K562 (cell line): ENCODE data around the gene PTAFR. TPM values are rescaled to one million over a fixed set of nuclear protein-coding genes. Genes with fewer than 3 reads are reported as not detected.

Source experiments
- ADNP ChIP-seq: fragments of 200-800 bp; sonication (Bioruptor generic); IDR thresholded peaks from 2 replicates; pipeline ENCODE4 v1.6.1; 2016; ENCODE audit warnings: missing genetic modification characterization, missing compliant biosample characterization
- AFF1 ChIP-seq, 2 experiments: fragments of 450-650 bp; IDR thresholded peaks; 2 replicates each; pipeline ENCODE4 v1.6.1; 2018; ENCODE audit warnings: mild to moderate bottlenecking in 2 of 2, low read depth in 1 of 2; ENCODE audit not compliant: partially characterized antibody in 2 of 2
- ASH1L ChIP-seq: fragments of 450-650 bp; IDR thresholded peaks from 2 replicates; pipeline ENCODE4 v1.6.1; 2018; ENCODE audit warnings: borderline replicate concordance, mild to moderate bottlenecking, low read depth; ENCODE audit not compliant: partially characterized antibody
- C11orf30 ChIP-seq: fragments of 450-650 bp; IDR thresholded peaks from 2 replicates; pipeline ENCODE4 v1.6.1; 2016; ENCODE audit warnings: low read depth, mild to moderate bottlenecking
- CBX5 ChIP-seq: IDR thresholded peaks from 2 replicates; pipeline ENCODE4 v1.6.1; 2014; ENCODE audit warnings: low read depth, borderline replicate concordance
- ETV5 ChIP-seq: sonication (generic); formaldehyde crosslinking; IDR thresholded peaks from 2 replicates; pipeline ENCODE4 v1.4.0; 2020; ENCODE audit warnings: low read depth, mild to moderate bottlenecking, missing genetic modification reagents
- EZH2 ChIP-seq: IDR thresholded peaks from 2 replicates; pipeline ENCODE4 v1.6.1; 2012; ENCODE audit warnings: low read depth, mild to moderate bottlenecking, inconsistent platforms, low read length, borderline replicate concordance
- FUS ChIP-seq: fragments of 200-400 bp; formaldehyde crosslinking; optimal IDR thresholded peaks from 2 replicates; pipeline ENCODE3; 2017; ENCODE audit warnings: low read depth, low read length
- HES1 ChIP-seq: fragments of 450-650 bp; IDR thresholded peaks from 2 replicates; pipeline ENCODE4 v1.6.1; 2016; ENCODE audit warnings: low read depth, mild to moderate bottlenecking, moderate library complexity
- PKNOX1 ChIP-seq: fragments of 450-650 bp; IDR thresholded peaks from 2 replicates; pipeline ENCODE4 v1.6.1; 2016
- PTRF ChIP-seq: fragments of 450-650 bp; IDR thresholded peaks from 2 replicates; pipeline ENCODE4 v1.6.1; 2016; ENCODE audit warnings: mild to moderate bottlenecking, missing genetic modification characterization, missing compliant biosample characterization
- RBFOX2 ChIP-seq: fragments of 200-400 bp; formaldehyde crosslinking; IDR thresholded peaks from 2 replicates; pipeline ENCODE4 v1.6.1; 2017; ENCODE audit warnings: low read depth, mild to moderate bottlenecking, low read length, moderate library complexity
- SMARCC2 ChIP-seq: fragments of 450-650 bp; IDR thresholded peaks from 2 replicates; pipeline ENCODE4 v1.6.1; 2017; ENCODE audit warnings: antibody characterized with exemption, moderate library complexity, mild to moderate bottlenecking, low read depth
- SNRNP70 ChIP-seq: fragments of 200-400 bp; formaldehyde crosslinking; optimal IDR thresholded peaks from 2 replicates; pipeline ENCODE3; 2017; ENCODE audit warnings: low read depth, low read length
- ZBTB5 ChIP-seq: fragments of 450-650 bp; IDR thresholded peaks from 2 replicates; pipeline ENCODE4 v1.6.1; 2017; ENCODE audit warnings: antibody characterized with exemption
- ZNF12 ChIP-seq: sonication (generic); formaldehyde crosslinking; IDR thresholded peaks from 2 replicates; pipeline ENCODE4 v1.4.0; 2020; ENCODE audit warnings: mild to moderate bottlenecking, missing genetic modification reagents
- ZNF41 ChIP-seq: fragments of 250-450 bp; sonication (Bioruptor Pico); conservative IDR thresholded peaks from 2 replicates; pipeline ENCODE4 v1.4.0; 2020; ENCODE audit warnings: mild to moderate bottlenecking
- polyA plus RNA-seq, 8 experiments: library from polyadenylated mRNA; depleted of rRNA in 4 of 8; stranded (reverse) in 5 of 8; unstranded in 3 of 8; fragments of >200 nt; fragmentation: Nextera tagmentation in 2 of 8; fragmentation: Illumina TruSeq in 1 of 8; extraction: Ambion mirVana in 2 of 8; extraction: Trizol in 1 of 8; gene quantifications; 2 replicates each; pipeline versions ENCODE4 v1.2.1 to v1.2.3, GENCODE V29; 2011 to 2014; ENCODE audit warnings: inconsistent platforms in 1 of 8, missing spikeins in 1 of 8
- total RNA-seq, 7 experiments: library from RNA; depleted of rRNA in 6 of 7; stranded (reverse); fragments of >200 nt in 6 of 7; fragmentation: Illumina TruSeq in 2 of 7; extraction: Trizol in 2 of 7; gene quantifications; 2 replicates each; pipeline versions ENCODE4 v1.2.1 to v1.2.3, GENCODE V29; 2011 to 2021; ENCODE audit warnings: low replicate concordance in 1 of 7

The PTAFR gene
- total and polyA plus RNA-seq, 9 of the 15 experiments (the other 6 are each of a cell fraction or from before 2014, with no cell fraction given), result 0.15 to 0.55 (median 0.40) TPM; not detected in 1

- TF ChIP-seq ZNF12, result no peak
- no peak for TF ChIP-seq ZBTB5
- TF ChIP-seq AFF1 (IDR thresholded peaks at IDR 0.05; ENCODE audit: low read depth in 1 of 2, partially characterized antibody in 2 of 2), result peak in 1 of 2 experiments; percentile 34
- TF ChIP-seq ETV5 (CRISPR knock-in tag), result no peak
- TF ChIP-seq CBX5, result no peak
- no peak for TF ChIP-seq EZH2
- TF ChIP-seq RBFOX2, result no peak
- no peak for TF ChIP-seq SMARCC2
- no peak for TF ChIP-seq C11orf30
- TF ChIP-seq ADNP, result peak; percentile 32; the same call in 1 of the 2 replicates
- no peak for TF ChIP-seq SNRNP70
- no peak for TF ChIP-seq PTRF (tag)
- no peak for TF ChIP-seq ASH1L
- TF ChIP-seq ZNF41 (CRISPR knock-in tag), result no peak
- TF ChIP-seq PKNOX1, result peak; percentile 51; the same call in 1 of the 2 replicates
- TF ChIP-seq HES1, result no peak
- no peak for TF ChIP-seq FUS
Observed at GRCh38 chr1:28132171-28133167, 44.0 kb downstream of the PTAFR start (continued).
